ENCODE results near the gene APBA2. TPM values are rescaled to one million over a fixed set of nuclear protein-coding genes. Genes with fewer than 3 reads are reported as not detected.

APBA2 gene
- total RNA-seq, 4 donors from 2014 or later = 1.6 to 8.2 (median 2.5) TPM

DNA sequence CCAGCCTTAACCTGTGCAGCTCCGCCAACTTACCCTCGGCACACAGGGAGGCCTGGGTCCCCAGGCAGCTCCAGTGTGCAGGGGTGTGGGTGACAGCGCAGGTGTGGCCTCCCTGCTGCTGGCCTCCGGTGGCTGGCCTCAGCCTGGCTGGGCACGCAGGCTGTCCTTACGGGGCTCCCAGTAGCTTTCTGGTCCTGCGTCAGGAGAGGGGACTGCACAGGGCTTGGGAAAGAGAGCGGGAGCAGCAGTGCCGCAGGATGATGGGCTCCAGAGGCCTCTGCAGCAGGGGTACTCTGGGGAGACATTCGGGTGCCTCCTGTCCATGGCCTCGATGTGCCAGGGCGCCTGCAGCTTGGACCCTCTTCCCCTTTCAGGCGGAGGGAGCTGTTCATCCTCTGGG lies 9.4 kb downstream of the APBA2 start:
- H3K36me3 ChIP-seq = no peaks in the 10 kb centered on the region
- 92 to 95% methylated on average over 4 to 13 of the region's 13 CpGs for WGBS, 2 donors (ENCODE audit: low coverage in 1 of 2)
- DNase-seq = no peak
- intact Hi-C loops (cut with DNase I; ENCODE audit: low total_unique reads) = no loop called here
- in situ Hi-C loops (cut with MboI; ENCODE audit: low pct_ligation_motif_present in 1 of 4, low pct_unique_long_range_greater_than_20kb in 1 of 4, low sequenced_read_pairs in 3 of 4) = no loop called here
- TF ChIP-seq, protein P1, sequence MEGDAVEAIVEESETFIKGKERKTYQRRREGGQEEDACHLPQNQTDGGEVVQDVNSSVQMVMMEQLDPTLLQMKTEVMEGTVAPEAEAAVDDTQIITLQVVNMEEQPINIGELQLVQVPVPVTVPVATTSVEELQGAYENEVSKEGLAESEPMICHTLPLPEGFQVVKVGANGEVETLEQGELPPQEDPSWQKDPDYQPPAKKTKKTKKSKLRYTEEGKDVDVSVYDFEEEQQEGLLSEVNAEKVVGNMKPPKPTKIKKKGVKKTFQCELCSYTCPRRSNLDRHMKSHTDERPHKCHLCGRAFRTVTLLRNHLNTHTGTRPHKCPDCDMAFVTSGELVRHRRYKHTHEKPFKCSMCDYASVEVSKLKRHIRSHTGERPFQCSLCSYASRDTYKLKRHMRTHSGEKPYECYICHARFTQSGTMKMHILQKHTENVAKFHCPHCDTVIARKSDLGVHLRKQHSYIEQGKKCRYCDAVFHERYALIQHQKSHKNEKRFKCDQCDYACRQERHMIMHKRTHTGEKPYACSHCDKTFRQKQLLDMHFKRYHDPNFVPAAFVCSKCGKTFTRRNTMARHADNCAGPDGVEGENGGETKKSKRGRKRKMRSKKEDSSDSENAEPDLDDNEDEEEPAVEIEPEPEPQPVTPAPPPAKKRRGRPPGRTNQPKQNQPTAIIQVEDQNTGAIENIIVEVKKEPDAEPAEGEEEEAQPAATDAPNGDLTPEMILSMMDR (IDR thresholded peaks at IDR 0.05) = no peak
- no peak for TF ChIP-seq POLR2AphosphoS5 (IDR thresholded peaks at IDR 0.05)
- no peak for TF ChIP-seq POLR2A (IDR thresholded peaks at IDR 0.05)
- no peak for TF ChIP-seq EP300 (IDR thresholded peaks at IDR 0.05; ENCODE audit: low read depth)
- H3K4me3 ChIP-seq = no peak overlapping the region
- H3K4me1 ChIP-seq = no peaks in the 10 kb centered on the region
- H3K9me3 ChIP-seq = no peaks in the 10 kb centered on the region
- no peak overlapping the region for H3K27ac ChIP-seq
- H3K27me3 ChIP-seq = no peaks in the 10 kb centered on the region

DNA sequence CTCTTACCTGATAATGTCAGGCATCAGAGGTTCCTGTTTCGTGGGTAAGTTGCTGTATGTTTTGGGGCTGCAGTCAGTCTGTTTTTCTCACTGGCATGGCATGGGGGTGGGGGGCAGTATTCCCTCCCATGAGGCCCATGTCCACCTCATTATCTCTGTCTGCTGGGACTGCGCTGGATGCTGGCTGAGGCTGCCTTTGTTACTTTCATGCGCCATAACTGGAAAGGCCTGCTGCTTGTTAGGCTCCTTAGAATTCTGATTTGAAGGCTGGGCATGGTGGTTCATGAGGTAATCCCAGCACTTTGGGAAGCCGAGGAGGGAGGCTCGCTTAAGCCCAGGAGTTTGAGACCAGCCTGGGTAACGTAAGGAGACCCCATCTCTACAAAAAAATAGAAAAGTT lies 9.8 kb downstream of the APBA2 start:
- in situ Hi-C loops (cut with MboI; ENCODE audit: low pct_ligation_motif_present in 1 of 4, low pct_unique_long_range_greater_than_20kb in 1 of 4, low sequenced_read_pairs in 3 of 4) = no loop called here
- intact Hi-C loops (cut with DNase I; ENCODE audit: low total_unique reads) = no loop called here
- DNase-seq = no peak
- TF ChIP-seq, protein P1 (IDR thresholded peaks at IDR 0.05) = no peak
- TF ChIP-seq POLR2AphosphoS5 (IDR thresholded peaks at IDR 0.05) = no peak
- TF ChIP-seq POLR2A (IDR thresholded peaks at IDR 0.05) = no peak
- no peak for TF ChIP-seq EP300 (IDR thresholded peaks at IDR 0.05; ENCODE audit: low read depth)
- Histone ChIP-seq H3K9me3 (no peaks in the 10 kb centered on the region), H3K27me3 (no peaks in the 10 kb centered on the region), H3K4me1 (no peaks in the 10 kb centered on the region), H3K27ac (no peak overlapping the region), H3K4me3 (no peak overlapping the region), H3K36me3 (no peaks in the 10 kb centered on the region)
- WGBS, 2 donors (ENCODE audit: low coverage in 1 of 2) = 75% methylated on average over 6 of the region's 6 CpGs; no CpG with 5 or more reads in 1 of the 2 donors

DNA sequence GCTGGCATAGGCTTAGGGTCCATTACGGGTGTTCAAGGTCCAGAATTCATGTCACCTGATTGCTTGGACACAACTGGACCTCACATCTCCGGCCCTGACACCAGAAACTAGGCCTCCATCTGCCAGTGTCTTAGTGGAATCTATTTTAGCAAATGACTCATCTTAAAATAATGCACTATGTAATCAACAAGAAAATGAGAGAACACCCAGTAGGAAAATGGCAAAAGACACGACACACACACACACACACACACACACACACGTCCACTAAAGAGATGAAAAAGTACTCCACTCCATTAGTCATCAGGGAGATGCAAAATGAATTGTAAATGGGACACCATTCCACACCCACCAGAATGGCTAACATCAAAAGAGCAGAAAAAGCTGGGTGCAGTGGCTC lies 11.2 kb downstream of the APBA2 start:
- Histone ChIP-seq H3K36me3 (no peaks in the 10 kb centered on the region), H3K4me3 (no peak overlapping the region), H3K27ac (no peak overlapping the region), H3K27me3 (no peaks in the 10 kb centered on the region), H3K4me1 (no peaks in the 10 kb centered on the region), H3K9me3 (no peaks in the 10 kb centered on the region)
- DNase-seq = no peak
- TF ChIP-seq, protein P1 (IDR thresholded peaks at IDR 0.05) = no peak
- TF ChIP-seq POLR2A (IDR thresholded peaks at IDR 0.05) = no peak
- TF ChIP-seq POLR2AphosphoS5 (IDR thresholded peaks at IDR 0.05) = no peak
- TF ChIP-seq EP300 (IDR thresholded peaks at IDR 0.05; ENCODE audit: low read depth) = no peak
- 63% methylated on average over 4 of the region's 4 CpGs; no CpG with 5 or more reads in 1 of the 2 donors for WGBS, 2 donors (ENCODE audit: low coverage in 1 of 2)
- intact Hi-C loops (cut with DNase I; ENCODE audit: low total_unique reads) = no loop called here
- in situ Hi-C loops (cut with MboI; ENCODE audit: low pct_ligation_motif_present in 1 of 4, low pct_unique_long_range_greater_than_20kb in 1 of 4, low sequenced_read_pairs in 3 of 4) = no loop called here

DNA sequence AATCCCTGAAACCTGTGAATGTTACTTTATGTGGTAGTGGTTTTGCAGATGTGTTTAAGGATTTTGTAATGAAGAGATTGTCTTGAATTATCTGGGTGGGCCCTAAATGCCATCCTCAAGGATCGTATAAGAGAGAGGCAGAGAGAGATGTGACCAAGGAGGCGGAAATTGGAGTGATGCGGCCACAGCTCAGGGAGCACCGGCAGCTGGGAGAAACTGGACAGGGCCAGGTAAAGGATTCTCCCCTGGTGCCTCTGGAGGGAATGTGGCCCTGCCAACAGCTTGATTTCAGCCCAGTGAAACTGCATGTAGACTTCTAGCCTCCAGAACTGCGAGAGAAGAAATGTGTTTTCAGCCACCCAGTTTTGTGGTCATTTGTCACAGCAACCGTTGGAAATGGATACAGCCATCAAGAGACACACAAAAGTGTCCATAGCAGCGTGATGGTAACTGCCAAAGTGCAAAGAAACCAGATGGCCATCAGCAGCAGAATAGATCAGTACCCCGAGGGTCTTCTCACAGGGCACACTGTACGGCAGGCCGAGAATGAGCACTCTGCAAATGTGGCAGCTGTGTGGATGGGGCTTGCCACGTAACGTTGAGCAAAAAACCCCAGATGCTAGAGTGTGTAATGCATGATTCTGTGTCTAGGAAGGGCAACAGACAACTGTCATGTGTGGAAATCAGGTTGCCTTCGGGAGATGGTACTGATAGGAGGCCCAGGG lies 12.2 kb downstream of the APBA2 start:
- DNase-seq = no peak
- intact Hi-C loops (cut with DNase I; ENCODE audit: low total_unique reads) = no loop called here
- Histone ChIP-seq H3K27ac (no peak overlapping the region), H3K4me1 (no peaks in the 10 kb centered on the region), H3K9me3 (no peaks in the 10 kb centered on the region), H3K4me3 (no peak overlapping the region), H3K36me3 (no peaks in the 10 kb centered on the region), H3K27me3 (no peaks in the 10 kb centered on the region)
- in situ Hi-C loops (cut with MboI; ENCODE audit: low pct_ligation_motif_present in 1 of 4, low pct_unique_long_range_greater_than_20kb in 1 of 4, low sequenced_read_pairs in 3 of 4) = no loop called here
- TF ChIP-seq POLR2A (IDR thresholded peaks at IDR 0.05) (no peak), EP300 (IDR thresholded peaks at IDR 0.05; ENCODE audit: low read depth) (no peak), POLR2AphosphoS5 (IDR thresholded peaks at IDR 0.05) (no peak)
- TF ChIP-seq, protein P1 (IDR thresholded peaks at IDR 0.05) = no peak
- 86 to 87% methylated on average over 4 to 13 of the region's 13 CpGs for WGBS, 2 donors (ENCODE audit: low coverage in 1 of 2)

Data from transverse colon (tissue), 4 donors.